GM18951 (cell line): ENCODE measurements around the gene DAPK2.

Source experiments
- POLR2A ChIP-seq: IDR thresholded peaks from 4 replicates; pipeline ENCODE4 v1.6.1; 2011; ENCODE audit warnings: mild to moderate bottlenecking; ENCODE audit not compliant: insufficient read length, insufficient read depth; ENCODE audit errors: extremely low read depth
- in situ Hi-C: fragments of 300-500 bp; cut with MboI; formaldehyde crosslinking; loops from one replicate; pipeline ENCODE4 v1.12.0; 2022; ENCODE audit warnings: low sequenced_read_pairs, mixed read lengths, inconsistent platforms; ENCODE audit not compliant: unreplicated experiment

DAPK2 gene

DNA sequence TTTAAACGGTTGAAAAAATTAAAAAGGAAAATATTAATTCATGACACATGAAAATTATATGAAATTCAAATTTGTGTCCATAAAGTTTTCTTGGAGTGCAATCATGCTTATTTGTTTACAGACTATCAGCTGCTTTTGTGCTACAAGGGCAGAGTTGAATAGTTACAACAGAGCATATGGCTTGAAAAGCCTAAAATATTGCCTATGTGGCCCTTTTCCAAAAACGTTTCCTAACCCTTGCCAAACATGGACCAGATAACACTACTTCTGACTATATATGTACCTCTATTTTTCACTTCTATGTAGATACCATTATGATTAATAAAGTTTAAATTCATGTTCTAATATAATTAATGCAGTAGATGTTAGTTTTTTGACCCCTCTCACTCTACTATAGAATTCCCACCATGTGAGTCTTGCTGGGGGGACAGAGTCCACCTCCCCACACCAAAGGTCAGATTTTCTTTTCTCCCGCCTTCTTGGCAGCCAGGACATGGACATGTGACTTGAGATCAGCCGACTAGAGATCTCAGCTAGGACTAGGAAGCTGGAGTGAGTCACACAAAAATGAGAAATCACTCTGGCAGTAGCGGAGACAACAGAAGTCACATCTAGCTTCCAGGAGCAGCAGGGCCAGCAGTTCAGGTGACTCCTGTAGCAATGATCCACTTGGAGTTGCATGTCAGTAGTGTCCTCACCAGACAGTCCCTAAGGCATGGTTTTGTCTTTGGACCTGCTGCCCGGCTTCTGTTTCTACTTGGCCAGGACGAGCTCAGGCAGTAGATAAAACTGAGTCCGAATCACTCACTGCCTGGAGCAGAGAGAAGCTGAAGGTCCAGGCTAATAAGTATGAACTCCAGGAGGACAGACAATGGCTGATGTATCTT is 24.9 kb upstream of the DAPK2 start:
- in situ Hi-C loops = loop anchor here (25.0 kb wide), 3 partner anchors 334 to 784 kb away; partner anchors contain the start of gene APH1B

DNA sequence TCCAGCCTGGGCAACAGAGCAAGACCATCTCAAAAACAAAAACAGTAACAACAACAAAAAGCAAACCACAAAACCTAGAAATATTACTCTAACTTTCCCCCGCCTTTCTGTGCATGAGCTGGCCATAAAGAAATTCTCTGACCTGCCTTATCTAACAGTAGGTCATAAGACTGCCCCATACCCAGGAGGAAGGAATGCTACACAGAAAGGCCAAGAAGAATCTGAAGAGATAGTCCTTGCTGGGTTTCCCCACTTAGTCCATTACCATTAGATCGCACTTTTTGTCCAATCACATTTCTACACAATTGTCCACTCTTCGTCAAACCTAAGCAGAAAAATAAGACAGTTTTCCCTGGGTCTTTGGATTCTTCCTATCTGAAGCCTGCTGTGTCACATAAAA is 23.8 kb upstream of the DAPK2 start:
- TF ChIP-seq POLR2A = no peak
- in situ Hi-C loops = loop anchor here (25.0 kb wide), 3 partner anchors 333 to 783 kb away; partner anchors contain the start of gene APH1B

More for the DNA sequence above, 24.9 kb upstream of the DAPK2 start:
- TF ChIP-seq POLR2A = no peak

GRCh38 chr15:64068133-64068532 is 21.8 kb upstream of the DAPK2 start:
- in situ Hi-C loops = loop anchor here (10.0 to 25.0 kb wide), 4 partner anchors 331 to 781 kb away; partner anchors contain the start of gene APH1B
- TF ChIP-seq POLR2A = no peak

- in situ Hi-C loops = loop anchor here (10.0 to 25.0 kb wide), 4 partner anchors 330 to 780 kb away; partner anchors contain the start of gene APH1B
- TF ChIP-seq POLR2A = no peak
Measured at GRCh38 chr15:64067564-64068030, 21.3 kb upstream of the DAPK2 start.

GRCh38 chr15:64066451-64066850 is 20.2 kb upstream of the DAPK2 start:
- in situ Hi-C loops = loop anchor here (10.0 to 25.0 kb wide), 4 partner anchors 329 to 779 kb away; partner anchors contain the start of gene APH1B
- TF ChIP-seq POLR2A = no peak

GRCh38 chr15:64060716-64061115 is 14.4 kb upstream of the DAPK2 start:
- in situ Hi-C loops = loop anchor here (10.0 to 25.0 kb wide), 4 partner anchors 323 to 773 kb away; partner anchors contain the start of gene APH1B
- TF ChIP-seq POLR2A = no peak

GRCh38 chr15:64059104-64059503 is 12.8 kb upstream of the DAPK2 start:
- in situ Hi-C loops = loop anchor here (25.0 kb wide), 3 partner anchors 322 to 772 kb away; partner anchors contain the start of gene APH1B

DNA sequence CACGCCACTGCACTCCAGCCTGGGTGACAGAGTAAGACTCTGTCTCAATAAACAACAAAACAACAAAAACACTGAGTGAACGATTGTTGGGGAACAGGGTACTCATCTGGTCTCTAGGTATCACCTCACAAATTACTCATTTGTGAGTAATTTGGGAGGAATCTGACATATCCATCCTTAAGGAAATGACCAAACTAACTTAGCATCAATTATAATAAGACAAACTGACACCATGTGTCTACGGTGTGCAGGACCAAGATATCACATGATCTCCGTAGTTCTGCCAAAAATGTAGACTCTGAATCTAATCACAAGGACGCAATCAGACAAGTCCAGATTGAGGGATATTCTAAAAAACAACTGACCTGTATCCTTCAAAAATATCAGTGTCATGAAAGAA is 12.0 kb upstream of the DAPK2 start:
- in situ Hi-C loops = loop anchor here (25.0 kb wide), 3 partner anchors 321 to 771 kb away; partner anchors contain the start of gene APH1B
- TF ChIP-seq POLR2A = no peak

DNA sequence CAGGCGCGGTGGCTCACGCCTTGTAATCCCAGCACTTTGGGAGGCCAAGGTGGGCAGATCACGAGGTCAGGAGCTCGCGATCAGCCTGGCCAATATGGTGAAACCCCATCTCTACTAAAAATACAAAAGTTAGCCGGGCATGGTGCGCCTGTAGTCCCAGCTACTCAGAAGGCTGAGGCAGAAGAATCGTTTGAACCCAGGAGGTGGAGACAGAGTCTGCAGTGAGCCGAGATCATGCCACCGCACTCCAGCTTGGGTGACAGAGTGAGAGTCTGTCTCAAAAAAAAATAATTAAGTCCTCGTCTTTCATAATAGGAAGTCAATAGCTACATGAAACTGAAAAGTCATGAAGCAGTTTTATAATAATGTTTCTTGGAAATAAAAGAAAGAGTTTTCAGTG is 7.4 kb upstream of the DAPK2 start:
- in situ Hi-C loops = loop anchor here (25.0 kb wide), 3 partner anchors 316 to 766 kb away; partner anchors contain the start of gene APH1B

- in situ Hi-C loops = loop anchor here (25.0 kb wide), 3 partner anchors 316 to 766 kb away; partner anchors contain the start of gene APH1B
- no peak for TF ChIP-seq POLR2A
Measured at GRCh38 chr15:64052925-64053491, 6.7 kb upstream of the DAPK2 start.

DNA sequence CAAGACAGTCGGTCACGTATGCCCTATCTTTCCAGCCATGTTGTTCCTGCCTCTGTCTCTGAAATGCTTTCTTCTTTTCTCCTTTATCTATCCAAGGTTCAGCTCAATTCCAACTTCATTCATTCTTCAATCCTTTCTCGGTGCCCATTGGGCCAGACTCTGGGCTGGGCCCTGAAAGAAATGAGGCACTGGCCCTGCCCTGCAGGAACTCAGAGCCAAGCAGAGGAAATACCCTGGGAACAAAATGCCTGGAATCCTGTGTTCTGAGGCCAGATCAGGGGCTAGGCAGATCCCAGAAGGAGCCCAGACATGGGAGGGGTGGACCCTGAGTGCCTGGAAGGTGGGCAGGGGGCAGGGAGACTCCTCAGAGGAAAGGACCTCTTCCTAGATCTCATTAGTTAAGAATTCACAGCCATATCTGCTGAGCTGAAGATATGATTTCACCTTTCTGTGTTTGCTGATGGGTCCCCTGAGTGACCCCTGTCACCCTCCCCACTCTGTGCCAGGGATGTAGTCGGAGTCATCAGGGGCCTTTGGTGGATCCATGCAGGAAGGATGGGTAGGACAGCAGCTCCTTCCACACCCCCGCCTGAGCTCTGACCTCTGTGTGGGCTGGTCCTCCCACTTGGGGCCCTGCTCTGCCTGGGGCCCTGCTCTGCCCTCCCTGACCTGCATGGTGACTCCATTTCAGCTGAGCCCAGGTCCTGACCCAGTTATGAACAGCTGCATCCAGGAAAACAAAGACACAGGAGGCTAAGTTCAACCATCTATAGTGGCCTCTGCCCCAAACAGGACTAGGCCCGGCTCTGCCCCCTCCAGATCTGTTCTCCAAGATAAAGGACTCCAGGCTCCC is 5.3 kb upstream of the DAPK2 start:
- in situ Hi-C loops = loop anchor here (25.0 kb wide), 3 partner anchors 314 to 764 kb away; partner anchors contain the start of gene APH1B
- TF ChIP-seq POLR2A = no peak

DNA sequence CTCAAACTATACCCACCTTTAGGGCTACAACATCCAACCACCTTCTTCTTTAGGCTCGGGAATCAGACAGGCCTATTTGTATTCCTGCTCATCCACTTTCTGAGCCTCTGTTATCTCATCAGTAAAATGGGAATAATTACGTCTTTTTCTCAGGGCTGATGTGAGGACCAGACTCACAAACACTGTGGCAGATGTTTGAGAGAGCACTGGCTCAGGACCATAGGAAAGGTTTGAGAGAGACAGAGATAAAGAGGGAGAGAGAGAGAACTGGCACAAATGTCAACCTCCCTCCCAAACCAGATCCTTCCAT is 4.8 kb upstream of the DAPK2 start:
- in situ Hi-C loops = loop anchor here (25.0 kb wide), 3 partner anchors 314 to 764 kb away; partner anchors contain the start of gene APH1B
- TF ChIP-seq POLR2A = no peak

DNA sequence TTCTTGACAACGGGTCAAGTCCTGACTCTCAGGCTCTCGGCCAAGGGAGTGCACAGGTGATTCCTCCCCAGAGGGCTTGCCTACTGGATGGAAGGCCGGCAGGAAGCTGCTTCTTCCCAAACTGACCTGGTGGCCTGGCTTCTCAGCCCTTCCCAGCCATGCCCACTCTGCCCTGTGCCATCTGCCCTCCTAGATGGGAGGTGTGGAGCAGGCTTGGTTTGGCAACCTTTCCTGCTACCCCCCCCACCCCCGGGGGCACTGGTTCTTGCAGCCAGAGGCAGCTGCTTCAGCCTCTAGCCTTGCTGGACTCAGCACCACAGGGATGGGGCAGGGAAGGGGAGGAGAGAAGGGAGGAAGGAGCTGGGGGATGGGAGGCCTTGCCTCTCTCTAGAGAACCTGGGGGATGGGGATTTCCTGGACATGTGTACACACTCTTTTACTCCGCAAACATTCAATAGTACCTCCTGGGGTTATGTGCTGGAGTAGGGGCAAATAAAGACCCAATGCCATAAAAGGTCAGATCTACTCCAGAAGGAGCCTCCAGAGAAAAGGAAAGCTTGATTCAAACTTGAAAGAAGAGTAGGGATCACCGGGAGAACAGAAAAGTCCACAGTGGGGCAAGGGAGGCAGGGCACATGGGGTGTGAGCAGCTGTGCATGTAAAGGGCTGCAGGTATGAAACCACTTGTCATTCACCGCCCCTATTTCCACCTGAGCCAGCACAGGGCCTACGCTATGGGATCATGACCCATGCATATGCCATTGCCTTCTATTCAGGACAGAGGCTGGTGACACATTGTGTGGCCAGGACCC is 4.2 kb upstream of the DAPK2 start:
- in situ Hi-C loops = loop anchor here (25.0 kb wide), 3 partner anchors 313 to 763 kb away; partner anchors contain the start of gene APH1B
- no peak for TF ChIP-seq POLR2A
